GM21786 (cell line): ENCODE measurements around the gene ZNF385C.

Experiments
- ATAC-seq: cut with Tn5 transposase; IDR thresholded peaks from one replicate; pipeline ENCODE4 v1.9.1; 2021; ENCODE audit not compliant: unreplicated experiment

ZNF385C gene

DNA sequence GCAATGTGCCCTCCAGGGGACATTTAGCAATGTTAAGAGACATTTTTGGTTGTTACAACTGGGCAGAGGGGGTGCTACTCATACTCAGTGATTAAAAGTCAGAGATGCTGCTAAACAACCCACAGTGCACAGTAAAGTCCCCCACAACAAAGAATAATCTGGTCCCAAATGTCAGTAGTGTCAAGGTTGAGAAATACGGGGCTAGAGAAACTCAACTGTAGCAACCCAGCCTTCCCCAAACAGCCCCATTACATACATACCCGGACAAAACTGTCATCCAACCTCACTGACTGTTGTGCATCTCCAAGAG, 101.5 kb downstream of the ZNF385C start:
- no peak for ATAC-seq

DNA sequence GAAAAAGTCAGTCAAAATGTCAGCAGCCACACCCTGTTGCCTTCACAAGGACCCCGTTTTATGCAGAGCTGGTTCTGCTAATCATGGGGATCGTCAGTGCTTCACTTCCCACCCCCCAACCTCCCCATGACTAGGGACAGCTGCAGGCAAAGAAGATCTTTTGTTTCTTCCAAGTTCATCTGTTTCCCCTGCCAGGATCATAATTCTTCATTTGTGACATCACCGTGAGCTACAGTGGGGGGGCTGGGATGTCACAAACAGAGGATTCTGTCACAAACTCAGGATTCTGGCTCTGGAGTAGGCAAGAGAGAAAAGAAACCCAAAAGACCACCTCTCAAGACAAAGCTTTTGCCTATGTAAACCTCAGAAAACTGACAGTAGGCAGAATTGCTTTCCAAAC, 105.7 kb downstream of the ZNF385C start:
- ATAC-seq: no peak

DNA sequence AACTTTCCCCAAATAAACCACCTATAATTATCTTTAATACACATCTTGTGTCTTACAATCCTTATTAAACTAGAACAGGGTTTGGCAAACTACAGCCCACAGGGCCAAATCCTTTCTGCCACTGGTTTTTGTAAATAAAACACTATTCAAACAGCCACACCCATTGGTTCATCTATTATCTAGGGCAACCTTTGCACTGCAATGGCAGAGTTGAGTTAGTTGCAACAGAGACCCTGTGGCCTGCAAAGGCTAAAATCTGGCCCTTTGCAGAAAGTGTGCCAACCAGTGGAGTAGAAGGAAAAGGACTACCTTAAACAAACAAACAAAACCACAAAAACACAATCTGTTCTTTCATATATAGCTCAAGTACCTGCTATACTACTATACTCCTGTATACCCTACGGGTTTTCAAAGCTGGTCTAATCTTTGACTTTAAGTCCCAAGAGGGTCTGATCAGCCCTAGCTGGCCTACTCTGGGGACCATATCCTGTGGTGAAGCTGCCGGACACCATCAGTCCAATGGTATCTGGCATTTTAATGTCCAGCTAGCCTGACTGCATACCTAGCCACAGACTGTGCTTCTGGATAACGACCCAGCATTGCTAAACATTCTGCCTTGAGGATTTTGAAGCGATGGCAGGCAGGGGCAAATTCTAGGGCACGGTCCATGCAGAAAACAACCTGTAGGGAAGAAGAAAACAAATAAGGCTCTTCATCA, 108.4 kb downstream of the ZNF385C start:
- ATAC-seq: no peak

DNA sequence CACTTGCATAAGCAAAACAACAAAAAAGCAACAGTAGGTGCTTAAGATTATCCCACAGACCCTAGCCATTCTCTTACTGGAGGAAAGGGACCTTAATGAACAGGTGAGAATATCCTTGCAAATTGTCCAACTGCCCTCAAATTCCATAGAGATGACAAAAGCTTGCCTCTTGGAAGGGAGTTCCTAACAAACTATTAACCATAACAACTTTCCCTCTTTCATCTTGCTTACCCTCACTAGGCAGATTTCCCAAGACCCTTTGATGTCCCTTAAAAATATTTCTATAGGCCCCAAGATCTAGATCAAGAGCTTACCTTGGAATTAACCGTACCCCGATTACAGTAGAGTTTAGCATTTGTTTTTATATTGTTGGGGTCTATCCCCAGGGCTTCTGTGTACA, 109.9 kb downstream of the ZNF385C start:
- no peak for ATAC-seq

DNA sequence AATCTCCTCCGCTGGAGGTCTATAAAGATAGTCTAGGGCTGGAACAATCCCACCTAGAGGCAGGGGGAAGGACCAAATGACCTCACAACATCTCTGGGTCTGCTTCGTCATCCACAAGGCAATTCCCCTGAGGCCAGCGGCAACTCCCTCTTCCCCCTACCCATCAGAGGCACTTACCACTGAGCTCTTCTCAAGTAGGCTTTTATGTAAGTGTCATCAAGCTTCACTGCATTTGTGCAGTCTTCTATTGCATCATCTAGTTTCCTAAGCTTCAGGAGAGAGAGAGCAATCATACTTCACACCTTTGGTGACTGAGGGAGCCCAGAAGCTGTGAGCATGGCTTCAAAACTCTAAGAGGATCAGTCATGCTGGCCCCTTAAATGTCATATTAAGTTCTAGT, 110.6 kb downstream of the ZNF385C start:
- ATAC-seq: no peak

DNA sequence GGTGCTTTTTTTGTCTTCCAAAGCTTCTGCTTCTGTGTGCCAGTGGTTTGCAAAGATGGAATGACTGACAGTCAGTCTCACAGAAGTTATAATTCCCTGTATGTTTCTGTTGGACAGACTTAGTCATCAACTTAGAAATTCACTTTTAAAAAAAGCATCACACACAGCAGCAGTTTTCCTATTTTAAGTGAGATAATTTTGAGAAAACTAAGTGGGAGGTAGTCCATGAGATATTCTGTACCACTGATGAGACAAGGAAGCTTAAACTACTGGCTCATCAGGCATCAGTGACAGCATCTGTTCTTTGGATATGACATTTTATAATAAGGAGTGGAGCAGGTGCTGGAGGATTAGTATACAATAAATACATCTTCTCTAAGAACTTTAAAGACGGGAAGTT, 111.6 kb downstream of the ZNF385C start:
- no peak for ATAC-seq

DNA sequence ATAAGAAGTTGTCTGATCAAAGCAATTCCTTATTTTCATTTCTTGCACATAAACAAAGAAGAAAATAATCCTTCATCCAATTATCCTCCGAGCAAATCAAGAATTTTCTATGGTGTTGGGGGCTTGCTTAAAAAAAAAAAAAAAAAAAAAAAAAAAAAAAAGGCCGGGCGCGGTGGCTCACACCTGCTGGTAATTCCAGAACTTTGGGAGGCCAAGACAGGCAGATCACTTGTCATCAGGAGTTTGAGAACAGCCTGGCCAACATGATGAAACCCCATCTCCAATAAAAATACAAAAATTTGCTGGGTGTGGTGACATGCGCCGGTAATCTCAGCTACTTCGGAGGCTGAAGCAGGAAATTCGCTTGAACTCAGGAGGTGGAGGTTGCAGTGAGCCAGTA, 112.4 kb downstream of the ZNF385C start:
- ATAC-seq: no peak

DNA sequence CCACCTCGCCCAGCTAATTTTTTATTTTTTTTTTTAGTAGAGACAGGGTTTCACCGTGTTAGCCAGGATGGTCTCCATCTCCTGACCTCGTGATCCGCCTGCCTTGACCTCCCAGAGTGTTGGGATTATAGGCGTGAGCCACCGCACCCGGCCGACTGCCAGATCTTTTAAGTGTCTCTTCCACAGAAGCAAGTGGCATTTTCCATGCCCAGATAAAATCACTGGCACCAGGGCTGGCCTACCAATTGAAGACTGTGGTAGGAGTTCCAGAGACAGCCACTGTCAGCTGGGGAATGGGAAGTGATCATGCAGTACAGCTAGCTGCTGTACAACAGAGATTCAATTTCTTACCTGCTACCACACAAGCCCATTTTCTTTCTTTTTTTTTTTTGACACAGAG, 113.8 kb downstream of the ZNF385C start:
- no peak for ATAC-seq

DNA sequence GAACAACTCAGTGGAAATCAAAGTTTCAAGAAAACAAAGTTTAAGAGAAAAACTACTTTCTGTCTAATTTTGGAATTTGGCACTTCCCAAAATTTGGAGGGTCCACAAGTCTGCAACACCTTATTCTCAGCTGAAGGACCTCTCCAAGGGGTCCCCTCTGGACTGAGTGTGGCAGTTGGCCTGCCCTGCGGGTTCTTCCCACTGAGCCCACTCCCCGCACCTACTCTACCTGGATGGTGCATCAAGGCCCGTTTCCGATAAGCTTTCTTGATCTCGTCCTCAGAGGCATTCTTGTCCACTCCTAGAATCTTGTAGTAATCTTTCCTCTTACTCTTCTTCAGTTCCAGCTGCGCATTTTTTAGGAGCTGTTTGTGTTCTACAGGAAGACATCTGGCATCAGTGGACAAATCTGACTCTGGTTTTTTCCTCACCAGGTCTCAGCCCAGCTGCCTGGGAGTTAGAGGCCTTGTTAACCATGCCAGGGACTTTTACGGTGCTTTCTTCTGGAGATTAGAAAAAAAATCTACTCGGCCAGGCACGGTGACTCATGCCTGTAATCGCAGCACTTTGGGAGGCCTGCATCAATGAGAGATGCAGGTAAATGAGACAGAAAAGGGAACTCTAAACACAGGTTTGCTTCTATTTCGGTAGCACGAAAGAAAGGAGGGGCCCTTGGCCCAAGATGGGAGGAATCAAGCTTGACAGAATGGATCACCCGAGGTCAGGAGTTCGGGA, 116.1 kb downstream of the ZNF385C start:
- ATAC-seq: no peak

DNA sequence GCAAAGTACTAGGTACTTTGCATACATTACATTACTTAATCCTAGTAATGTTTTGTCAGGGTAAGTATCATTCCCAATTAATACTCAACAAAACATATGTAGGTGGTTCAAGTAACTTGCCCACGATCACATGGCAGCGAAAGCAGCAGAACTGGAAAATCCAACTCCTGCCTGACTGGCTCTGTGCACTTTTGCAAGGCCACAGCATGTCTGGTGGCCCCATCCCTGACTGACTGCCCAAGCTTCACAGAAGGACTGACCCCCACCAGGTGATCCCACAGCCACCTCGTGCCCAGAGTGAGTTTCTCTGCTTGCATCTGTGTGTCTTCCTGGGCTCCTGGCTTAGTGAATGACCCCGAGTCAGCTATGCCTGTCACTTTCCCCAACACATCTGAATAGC, 120.3 kb downstream of the ZNF385C start:
- ATAC-seq: no peak

DNA sequence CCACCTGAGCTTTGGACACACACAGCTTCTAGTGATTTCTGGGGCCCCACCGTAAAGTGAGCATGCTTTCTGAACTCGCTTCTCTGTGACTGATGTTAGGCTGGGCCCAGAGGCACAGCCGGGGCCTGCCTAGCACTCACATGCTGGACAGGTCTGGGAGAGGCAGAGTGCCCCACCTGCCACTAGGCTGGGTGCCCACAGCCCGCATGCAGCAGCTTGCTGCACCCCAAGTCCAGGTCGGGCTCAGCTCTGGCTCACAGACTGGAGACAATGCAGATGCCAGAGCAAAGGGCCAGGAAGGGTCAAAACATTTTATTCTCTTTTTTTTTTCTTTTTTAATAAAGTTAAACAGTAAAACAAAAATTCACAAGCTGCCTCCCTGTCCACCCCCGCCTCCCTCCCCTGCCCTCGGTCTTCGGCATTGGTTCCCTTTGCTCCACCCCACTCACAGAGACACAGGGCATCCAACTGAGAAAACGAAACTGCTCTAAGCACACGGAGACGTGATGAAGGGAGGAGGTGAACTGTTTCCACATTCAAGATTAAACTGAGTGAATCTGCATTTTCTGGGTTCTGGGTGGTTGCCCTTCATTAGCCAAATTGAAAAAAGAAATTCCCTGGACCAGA, 122.0 kb downstream of the ZNF385C start:
- ATAC-seq: no peak
